GM19099 (cell line): ENCODE data around the gene DBNL.

ENCODE experiments used
- POLR2A ChIP-seq: IDR thresholded peaks from 3 replicates; pipeline ENCODE4 v1.6.1; 2011; ENCODE audit warnings: low read depth; ENCODE audit not compliant: insufficient read length; ENCODE audit errors: extremely low read depth

The DBNL gene

DNA sequence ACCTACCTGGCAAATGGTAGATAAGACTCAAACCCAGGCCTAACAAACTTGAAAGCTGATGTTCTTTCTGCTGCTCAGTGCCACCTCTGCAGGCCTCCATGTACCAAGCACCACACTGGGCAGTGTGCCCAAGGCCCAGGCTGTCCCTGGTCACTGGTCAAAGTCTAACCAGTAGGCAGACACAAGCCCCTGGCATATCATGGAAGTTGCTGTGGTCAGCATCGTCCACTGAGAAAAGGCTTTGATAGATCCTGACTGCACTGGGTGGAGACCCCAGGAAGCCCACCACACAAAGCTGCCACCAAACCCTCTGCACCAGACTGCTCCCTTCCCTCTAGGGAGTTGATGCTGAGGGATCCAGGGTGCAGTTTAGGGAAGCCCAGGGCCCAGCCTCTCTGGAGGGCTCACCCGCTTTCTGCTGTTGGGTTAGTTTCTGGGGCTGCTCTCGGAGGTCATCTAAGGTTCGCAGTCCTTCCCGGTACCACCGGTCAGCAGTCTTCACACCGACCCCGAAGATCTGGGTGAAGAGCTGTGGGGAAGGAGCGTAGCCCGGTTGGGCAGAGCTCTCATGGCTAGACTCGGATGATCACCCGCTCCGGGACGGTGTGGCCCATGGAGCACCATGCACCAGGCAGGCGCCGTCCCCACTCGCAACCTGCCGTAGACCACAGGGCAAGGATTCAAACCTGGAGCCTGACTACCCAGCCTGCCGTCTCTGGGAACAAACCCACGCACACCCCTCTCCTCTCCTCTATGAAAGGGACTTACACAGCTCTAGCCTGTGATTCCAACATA lies 31.8 kb downstream of the DBNL start:
- TF ChIP-seq POLR2A = no peak

DNA sequence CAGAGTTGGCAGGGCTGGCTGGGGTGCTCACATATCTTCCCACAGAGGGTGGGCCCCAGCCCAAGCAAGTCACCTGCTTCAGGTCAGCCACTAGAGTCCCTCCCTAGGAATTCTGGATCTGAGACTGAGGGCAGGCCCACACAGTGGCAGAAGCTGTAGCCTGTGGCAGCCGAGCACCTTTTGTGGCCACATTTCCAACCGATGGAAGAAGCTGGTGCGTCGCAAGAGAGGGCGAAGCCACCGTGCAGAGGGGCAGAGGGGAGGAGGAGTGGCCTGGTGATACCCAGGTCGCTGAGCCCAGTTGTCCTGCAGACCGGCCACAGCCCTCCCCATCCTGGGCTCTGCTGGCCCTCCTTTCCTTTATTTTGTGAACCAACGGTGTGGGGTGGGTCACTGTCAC lies 32.6 kb downstream of the DBNL start:
- no peak for TF ChIP-seq POLR2A

DNA sequence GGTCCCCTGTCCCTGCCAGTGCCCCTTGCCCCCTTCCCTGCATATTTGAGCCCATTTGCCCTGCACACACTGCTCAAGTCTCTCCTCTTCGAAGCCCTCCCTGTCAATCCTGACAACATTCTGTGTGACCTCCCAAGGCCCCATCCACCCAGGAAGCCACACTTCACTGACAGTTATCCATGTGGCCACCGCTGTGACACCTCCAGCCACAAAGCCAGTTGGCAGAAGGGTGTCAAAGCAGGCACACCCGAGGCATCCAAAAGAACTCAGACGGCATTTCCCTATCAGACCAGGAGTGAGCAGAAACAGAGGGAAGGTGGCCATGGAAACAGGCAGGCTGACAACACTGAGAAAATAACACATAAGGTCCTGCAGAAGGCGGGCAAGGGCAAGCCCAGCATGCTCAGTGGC lies 33.2 kb downstream of the DBNL start:
- no peak for TF ChIP-seq POLR2A

DNA sequence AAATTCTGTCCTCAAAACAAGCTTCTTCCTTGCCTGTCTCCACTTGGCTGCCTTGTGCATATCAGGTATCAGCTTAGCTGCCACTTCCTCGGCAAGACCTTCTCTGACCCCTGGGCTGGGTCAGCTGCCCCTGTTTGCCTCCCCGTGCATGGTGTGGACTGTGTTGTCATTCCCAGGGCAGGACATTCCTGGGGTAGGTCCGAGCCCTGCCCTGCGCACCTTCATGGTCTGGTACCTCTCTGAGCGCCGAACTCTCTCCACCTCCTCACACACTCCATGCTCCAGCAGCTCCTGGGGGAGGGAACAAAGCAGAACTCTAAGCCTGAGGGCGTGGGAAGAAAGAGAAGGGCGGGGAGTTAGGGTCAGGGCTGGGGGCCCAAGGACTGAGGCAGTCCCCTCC lies 34.0 kb downstream of the DBNL start:
- TF ChIP-seq POLR2A = no peak

DNA sequence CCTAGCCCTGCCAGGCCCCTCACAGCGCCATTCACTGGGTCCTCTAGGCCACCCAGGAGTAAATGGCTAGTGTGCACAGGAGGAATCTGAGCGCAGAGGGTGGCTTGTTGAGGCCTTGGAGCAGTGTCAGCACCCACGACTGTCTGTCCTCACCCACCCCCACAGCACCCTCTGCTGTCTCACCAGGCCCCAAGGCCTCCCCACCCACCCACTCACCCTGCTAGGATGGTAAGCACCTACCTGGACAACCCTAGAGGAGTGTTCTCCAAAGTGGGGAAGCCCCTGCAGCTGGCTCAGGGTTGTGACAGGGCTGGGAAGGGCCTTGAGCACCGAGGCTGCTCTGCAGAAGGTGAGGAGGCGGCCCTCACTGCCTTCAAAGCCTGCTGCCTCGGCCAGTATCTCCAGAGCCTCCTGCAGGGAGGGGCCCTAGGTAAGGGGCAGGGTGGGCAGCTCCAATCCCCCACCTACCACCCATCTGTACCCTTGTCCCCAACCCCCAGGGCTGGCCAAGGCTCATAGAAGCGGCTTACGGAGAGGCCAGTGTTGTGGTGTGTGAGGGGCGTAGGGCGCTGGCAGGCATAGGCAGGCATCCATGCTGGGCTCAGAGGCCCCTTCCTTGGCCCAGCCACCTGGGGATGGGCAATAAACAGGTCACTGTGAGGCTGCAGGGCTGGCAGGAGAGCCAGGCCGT lies 35.0 kb downstream of the DBNL start:
- no peak for TF ChIP-seq POLR2A

DNA sequence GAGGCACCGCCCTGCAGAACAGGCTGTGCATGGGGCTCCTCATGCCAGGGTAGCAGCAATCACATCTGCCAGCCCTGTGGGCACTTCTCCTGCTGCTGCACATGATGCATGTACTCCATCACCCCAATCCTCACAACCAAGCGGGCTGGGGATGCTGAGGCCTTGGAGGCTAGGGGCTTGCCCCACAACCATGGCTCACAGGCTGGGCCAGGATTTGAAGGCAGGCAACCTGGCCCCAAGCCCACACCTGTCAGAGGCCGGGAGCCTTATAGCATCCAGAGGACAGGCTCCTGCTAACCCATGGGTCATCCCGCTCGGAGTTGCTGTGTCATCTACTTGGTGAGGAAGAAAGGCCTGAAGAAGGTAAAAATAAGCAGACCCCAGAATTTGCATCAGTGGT lies 35.6 kb downstream of the DBNL start:
- TF ChIP-seq POLR2A = no peak

DNA sequence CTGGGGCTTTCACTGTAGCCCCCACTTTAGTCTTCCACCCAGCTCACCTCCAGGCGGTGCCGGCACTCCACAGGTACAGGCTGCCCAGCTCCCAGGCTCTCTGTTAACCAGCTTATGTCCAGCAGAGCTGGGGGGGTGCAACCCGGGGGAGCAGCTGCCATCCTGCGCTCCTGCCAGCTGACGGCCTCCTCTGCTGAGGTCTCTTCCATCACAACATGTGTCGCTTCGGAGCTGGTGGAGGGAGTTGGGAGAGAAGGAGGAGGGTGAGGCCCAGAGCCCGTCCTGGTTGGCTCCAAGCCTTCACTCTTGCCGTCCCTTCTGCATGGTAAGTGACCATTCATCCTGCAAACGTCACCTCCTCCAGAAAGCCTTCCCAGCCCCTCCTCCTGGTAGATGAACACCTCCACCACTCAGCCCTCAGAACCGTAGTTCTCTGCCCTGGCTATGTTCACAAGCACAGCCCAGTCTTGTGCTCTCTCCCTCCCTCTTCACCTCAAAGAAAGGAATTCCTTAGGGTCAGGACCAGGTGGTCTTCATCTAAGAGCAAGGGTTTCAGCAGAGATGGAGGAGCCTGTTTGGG lies 36.3 kb downstream of the DBNL start:
- TF ChIP-seq POLR2A = no peak

DNA sequence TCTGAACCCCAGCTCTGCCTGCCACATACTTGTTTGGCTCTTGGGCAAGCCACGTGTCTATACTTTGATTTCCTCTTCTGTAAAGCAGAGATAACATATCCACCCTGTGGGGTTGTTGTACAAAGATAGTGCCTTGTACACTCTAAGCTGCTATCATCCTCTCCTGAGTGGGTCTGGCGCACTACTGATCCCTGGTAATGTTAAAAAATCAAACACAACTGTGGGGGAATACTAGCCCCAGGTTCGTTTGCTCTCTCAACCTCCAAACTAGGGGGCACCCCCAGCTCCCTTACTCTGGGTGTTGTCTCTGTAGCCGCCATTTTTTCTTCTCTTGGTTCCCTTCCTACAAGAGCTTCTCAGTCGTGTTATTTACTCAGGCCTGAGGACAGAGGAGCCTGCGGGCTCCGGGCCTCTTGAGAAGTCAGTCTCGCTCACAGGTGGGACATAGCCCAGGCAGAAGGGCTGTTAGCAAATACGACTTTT lies 36.8 kb downstream of the DBNL start:
- TF ChIP-seq POLR2A = no peak

DNA sequence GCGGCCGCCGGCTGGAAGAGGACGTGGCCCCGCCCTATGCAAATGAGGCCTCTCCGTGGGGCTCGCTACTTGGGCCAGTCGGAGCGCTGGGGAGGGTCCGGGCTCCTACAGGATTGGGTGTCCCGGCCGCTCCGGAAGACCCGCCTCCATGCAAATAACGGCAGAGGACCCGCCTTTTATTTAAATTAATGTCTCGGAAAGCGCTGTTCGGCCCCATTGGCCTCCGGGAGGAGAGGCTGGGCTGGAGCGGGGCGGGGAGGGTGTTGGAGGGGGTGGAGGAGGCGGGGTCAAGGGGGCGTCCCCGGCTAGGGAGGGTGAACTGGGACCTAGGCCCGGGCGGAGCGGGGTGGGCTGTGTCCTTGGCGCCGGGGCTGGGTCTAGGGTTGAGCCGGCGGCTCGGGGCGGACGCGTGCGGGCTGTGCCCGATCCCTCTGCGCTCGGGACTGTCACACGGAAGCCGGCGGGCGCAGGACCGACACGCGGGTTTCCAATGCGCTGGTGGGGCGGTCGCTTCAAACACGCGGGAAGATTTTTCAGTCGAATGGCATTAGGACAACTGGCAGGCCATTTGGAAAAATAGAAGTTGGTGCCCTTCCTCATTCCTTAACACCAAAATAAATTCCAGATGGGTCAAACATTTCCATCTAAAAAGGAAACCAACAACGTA lies 38.2 kb downstream of the DBNL start:
- TF ChIP-seq POLR2A = peak; percentile 54

DNA sequence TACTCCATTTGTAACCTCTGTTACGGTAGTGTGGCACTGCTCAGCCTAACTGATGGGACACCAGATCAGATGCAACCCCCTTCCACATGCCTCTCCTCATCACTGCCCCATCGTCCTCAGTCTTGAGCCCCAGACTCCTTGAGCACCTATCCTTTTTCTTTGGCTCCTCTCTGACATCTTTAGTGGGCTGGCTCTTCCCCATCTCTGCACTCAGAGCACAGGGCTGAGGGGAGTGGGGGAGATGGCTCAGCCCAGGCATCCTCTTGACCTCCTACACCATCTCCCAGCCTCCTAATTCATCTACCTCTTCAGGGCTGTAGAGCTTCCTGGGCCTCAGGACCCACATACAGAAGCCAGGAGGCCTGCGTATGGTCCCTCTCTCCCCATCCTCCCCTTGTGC lies 39.3 kb downstream of the DBNL start:
- TF ChIP-seq POLR2A = no peak

DNA sequence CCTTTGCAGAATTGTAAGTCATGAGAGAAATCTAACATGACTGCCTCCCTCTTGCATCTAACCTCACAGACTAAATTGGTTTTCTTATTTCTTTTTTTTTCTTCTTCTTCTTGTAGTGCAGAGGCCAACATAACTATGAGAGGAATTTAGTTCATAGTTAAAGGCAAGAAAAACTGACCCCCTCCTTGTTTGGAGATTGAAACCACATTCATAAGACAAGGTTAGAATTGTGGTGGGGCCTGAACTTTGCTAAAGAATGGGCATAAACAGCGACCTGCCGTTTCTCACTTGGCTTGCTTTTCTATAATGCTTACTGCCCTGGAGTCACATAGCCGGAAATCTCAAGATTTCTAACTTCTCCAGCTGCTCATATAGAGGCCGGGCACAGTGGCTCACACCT lies 40.2 kb downstream of the DBNL start:
- TF ChIP-seq POLR2A = no peak

DNA sequence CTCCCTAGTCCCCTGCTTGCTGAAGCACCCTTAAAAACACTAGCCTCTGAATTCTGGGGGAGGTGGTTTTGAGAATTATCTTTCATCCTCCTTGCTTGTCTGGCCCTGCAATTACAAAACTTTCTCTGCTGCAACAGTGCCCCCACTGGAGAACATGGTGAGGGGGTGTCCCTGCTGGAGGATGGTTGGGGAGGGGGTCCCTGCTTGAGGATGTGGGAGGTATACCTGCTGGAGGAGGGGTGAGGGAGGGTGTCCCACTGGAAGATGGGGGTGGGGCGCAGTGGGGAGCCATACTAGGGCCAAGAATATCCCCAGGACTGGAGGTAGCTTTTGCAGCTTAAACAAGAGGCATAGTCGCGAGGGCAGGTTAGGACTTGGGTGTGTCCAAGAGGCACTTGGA lies 41.0 kb downstream of the DBNL start:
- TF ChIP-seq POLR2A = no peak

DNA sequence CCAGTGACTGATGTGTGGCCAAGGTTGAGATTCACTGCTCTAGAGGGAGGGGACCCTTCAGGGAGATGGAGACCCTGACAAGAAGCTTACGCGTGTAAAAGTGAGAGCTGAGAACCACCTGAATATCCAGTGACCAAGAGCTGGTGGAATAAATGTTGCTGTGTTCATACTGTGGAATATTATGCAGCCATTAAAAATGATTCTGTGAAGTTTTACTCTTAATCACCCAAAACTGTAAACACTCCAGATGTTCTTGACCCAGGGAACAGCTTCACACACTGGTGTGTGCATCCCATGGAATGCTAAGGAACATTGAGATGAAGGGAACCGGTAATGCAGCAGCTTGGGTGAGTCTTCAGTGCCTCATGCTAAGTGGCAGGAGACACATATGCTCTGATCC lies 42.1 kb downstream of the DBNL start:
- no peak for TF ChIP-seq POLR2A

DNA sequence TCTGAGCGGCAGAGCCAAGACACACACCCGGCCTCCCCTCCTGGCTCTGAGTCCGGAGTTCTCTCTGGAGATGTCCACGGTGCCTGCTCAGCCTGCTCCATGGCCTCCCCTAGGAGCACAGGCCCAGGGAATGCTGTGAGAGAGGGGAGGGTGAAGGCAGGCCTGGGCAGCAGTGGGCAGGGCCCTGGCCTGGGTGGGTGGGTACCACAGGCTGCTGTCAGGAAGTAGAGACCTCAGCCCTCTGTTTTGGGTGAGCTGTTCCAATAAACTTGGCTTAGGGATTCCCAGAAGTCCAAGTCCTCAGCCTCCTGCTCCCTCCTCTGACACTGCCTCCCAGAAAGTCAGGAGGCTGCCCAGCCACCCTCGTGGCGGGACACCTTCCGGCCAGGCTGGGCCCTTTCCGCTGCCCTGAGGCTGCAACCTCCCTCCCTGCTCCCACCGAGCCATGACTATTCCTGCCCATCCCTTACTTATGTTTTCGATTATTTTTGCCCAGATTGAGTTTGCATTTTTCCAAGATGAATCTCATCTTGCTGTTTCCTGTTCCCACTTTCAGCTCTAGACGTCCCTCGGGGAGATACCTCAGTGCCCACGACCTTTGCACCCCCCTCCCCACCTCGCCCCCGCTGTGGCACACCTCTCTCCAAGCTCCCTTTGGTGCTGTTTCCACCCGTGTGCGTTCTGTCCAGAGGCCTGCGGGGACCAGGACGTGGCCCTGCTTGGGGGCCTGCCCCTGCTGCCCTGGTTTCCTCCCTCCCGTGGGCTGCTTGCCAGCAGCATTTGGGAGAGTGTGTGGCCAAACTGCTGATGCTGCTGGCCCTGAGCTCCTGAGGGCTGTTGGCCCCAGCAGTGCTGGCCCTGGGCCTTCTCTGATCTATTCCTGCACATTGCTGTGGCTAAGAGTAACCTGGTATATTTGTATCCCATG lies 43.7 kb downstream of the DBNL start:
- TF ChIP-seq POLR2A = no peak
